ENCODE measurements around the gene FOXO3.
"Not testable (repeated sequence)": the region's sequence is repeated elsewhere in the genome, so short reads cannot be mapped to it uniquely, and the experiment has no call there.

Gene FOXO3

DNA sequence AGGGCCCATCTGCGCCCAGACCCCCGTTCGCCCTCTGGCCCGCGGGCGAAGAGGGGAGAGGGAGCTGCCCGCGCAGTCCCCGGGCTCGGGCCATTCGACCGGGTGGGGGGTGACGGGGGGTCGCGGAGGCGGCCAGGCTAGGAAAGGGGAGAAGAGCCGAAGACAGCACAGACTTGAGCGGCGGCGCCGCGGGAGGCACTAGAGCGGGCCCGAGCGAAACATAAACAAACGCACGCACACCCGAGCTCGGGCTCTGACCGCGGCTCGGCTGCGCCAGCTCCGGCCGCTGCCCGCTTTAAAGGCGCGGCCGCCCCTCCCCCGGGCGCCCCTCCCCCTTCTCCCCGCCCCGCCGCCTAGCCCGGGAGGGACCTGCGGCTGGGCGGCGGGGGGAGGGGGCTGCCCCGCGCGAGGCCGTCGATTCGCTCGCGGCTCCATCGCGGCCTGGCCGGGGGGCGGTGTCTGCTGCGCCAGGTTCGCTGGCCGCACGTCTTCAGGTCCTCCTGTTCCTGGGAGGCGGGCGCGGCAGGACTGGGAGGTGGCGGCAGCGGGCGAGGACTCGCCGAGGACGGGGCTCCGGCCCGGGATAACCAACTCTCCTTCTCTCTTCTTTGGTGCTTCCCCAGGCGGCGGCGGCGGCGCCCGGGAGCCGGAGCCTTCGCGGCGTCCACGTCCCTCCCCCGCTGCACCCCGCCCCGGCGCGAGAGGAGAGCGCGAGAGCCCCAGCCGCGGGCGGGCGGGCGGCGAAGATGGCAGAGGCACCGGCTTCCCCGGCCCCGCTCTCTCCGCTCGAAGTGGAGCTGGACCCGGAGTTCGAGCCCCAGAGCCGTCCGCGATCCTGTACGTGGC lies at the start of gene FOXO3:
FOXO3 (plus strand) TSS at position 455 of the 846 bp plus-strand sequence; CDS start at position 747, 292 bp downstream.
- no peaks in the 10 kb centered on the region for H3K27me3 ChIP-seq (ENCODE audit: control insufficient read depth, insufficient read depth, low read length)
- peak within 1 kb of the TSS; percentile 100 for H3K27ac ChIP-seq (ENCODE audit: low read depth, low read length)
- peak within 1 kb of the TSS; percentile 95 for H3K9ac ChIP-seq (ENCODE audit: low read length)
- H3K4me1 ChIP-seq (ENCODE audit: control insufficient read depth, insufficient read depth, low read length), result peaks cover 34% of the 10 kb centered on the region
- H3K36me3 ChIP-seq (ENCODE audit: control insufficient read depth, insufficient read depth, low read length), result peaks cover 2% of the 10 kb centered on the region
- H3K4me3 ChIP-seq (ENCODE audit: low read length), result peak within 1 kb of the TSS; percentile 96

DNA sequence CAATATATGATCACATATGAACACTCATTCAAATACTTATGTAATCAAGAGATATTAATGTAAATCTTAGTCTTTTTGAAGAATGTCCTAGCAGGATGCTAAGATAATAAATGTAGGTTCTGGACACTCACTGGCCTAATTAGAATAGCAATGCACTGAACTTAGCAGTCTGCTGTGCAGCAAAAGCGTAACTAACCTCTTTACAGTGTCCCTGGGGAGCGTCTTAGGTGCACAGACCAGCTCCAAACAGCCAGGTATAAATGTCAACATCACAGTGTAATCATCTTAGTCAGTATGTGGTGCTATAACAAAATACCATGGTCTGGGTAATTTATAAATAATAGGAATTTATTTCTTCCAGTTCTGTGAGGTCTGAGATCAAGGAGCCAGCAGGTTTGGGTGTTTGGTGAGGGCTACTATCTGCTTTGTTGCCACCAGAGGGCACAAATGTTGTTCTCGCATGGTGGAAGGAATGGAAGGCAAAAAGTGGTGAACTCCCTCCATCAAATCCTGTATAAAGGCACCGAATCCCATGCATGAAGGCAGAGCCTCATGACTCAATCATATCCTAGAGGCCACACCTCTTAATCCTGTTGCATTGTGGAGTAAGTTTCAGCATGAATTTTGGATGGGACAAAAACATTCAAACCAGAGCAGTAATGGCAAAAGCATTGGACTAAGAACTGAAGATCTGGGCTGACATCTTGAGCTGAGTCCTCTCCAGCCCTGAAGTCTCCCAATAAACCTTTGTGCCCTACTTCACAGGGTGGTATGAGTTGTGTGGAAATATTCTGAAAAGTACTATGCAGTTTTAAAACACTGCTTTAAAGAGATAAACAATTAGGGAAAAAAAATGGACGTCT lies 41.8 kb upstream of the FOXO3 start:
- no peaks in the 10 kb centered on the region for H3K36me3 ChIP-seq (ENCODE audit: control insufficient read depth, insufficient read depth, low read length)
- H3K27ac ChIP-seq (ENCODE audit: low read depth, low read length), result no peak overlapping the region
- no peaks in the 10 kb centered on the region for H3K27me3 ChIP-seq (ENCODE audit: control insufficient read depth, insufficient read depth, low read length)
- no peak overlapping the region for H3K4me3 ChIP-seq (ENCODE audit: low read length)
- no peaks in the 10 kb centered on the region for H3K4me1 ChIP-seq (ENCODE audit: control insufficient read depth, insufficient read depth, low read length)
- H3K9ac ChIP-seq (ENCODE audit: low read length), result no peak overlapping the region

DNA sequence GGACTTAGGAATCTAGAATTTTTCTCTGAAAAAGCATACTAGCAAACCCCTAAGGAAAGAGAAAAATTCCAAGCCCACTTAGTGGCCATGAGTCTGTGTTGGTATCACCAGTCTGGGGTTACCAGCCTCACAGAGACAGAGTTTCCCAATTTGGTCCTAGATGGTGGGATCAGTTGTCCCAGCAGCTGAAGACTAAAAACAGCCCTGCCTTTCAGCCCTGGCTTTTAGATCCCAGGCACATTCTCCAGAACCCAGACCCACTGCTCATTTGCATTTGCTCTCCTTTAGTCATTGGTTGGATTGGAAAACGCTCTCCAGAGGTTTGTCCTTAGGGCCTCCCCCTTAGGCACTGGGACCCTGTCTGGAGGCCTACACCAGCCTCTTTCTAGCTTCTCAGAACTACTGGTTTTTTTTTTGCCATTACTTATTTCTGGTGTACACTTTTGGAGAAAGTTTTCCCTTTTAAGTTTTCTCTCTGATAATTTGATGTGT lies 39.1 kb upstream of the FOXO3 start:
- no peak overlapping the region for H3K27ac ChIP-seq (ENCODE audit: low read depth, low read length)
- H3K4me3 ChIP-seq (ENCODE audit: low read length), result no peak overlapping the region
- H3K36me3 ChIP-seq (ENCODE audit: control insufficient read depth, insufficient read depth, low read length), result no peaks in the 10 kb centered on the region
- H3K9ac ChIP-seq (ENCODE audit: low read length), result no peak overlapping the region
- no peaks in the 10 kb centered on the region for H3K4me1 ChIP-seq (ENCODE audit: control insufficient read depth, insufficient read depth, low read length)
- H3K27me3 ChIP-seq (ENCODE audit: control insufficient read depth, insufficient read depth, low read length), result no peaks in the 10 kb centered on the region

DNA sequence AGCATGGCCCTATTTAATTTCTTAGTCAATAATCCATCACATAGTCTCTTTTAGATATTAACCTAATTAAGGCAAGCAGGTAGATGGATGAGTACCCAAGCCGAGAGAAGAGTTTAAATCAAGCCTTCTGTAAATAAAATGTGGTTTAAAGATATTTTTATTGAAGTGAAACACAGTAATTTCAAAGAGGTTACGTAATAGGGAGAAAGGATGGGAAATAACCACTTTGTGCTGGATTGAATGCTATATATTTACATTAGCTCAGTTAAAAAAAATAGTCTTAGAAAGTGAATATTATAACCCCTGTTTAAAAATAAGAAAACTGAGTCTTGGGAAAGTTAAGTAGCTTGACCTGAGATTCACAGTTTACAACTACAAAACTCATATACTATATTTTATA lies 37.0 kb upstream of the FOXO3 start:
- no peaks in the 10 kb centered on the region for H3K4me1 ChIP-seq (ENCODE audit: control insufficient read depth, insufficient read depth, low read length)
- H3K36me3 ChIP-seq (ENCODE audit: control insufficient read depth, insufficient read depth, low read length), result no peaks in the 10 kb centered on the region
- H3K27ac ChIP-seq (ENCODE audit: low read depth, low read length), result no peak overlapping the region
- H3K4me3 ChIP-seq (ENCODE audit: low read length), result no peak overlapping the region
- no peaks in the 10 kb centered on the region for H3K27me3 ChIP-seq (ENCODE audit: control insufficient read depth, insufficient read depth, low read length)
- no peak overlapping the region for H3K9ac ChIP-seq (ENCODE audit: low read length)

DNA sequence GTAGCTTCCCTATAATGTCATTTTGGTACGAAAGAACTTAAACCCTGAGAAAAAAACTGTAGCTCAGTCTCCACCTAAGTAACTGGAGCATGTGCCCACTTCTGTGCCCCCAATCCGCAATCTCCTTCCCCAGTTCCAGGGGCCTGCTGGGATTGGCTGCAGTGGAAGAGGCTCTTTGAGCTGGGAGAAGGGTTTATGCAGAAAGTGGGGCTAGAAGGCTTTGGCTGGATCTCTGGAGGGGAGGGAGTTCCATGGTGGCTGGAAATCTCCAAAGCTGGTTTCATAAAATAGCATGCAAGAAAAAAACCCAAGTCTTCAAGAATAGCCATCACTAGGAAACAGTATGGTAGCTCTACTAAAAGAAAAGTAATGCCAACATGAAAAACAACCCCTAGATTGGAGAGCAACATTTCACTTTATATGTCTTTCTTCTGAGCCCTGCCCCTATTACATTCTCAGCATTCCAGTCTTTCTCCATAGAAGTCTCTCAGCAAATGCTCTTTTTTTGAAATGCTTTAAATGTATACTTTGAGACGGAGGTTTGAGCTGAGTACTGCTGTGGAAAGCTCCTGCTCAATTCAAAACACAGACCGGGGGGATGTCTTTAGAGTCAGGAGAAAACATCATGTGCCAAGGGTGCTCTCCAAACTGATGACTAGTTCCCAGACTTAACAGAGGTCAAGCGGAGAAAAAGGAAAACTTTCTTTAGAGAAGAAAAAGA lies 36.0 kb upstream of the FOXO3 start:
- no peak overlapping the region for H3K4me3 ChIP-seq (ENCODE audit: low read length)
- no peaks in the 10 kb centered on the region for H3K36me3 ChIP-seq (ENCODE audit: control insufficient read depth, insufficient read depth, low read length)
- H3K9ac ChIP-seq (ENCODE audit: low read length), result no peak overlapping the region
- H3K27me3 ChIP-seq (ENCODE audit: control insufficient read depth, insufficient read depth, low read length), result no peaks in the 10 kb centered on the region
- no peak overlapping the region for H3K27ac ChIP-seq (ENCODE audit: low read depth, low read length)
- no peaks in the 10 kb centered on the region for H3K4me1 ChIP-seq (ENCODE audit: control insufficient read depth, insufficient read depth, low read length)

DNA sequence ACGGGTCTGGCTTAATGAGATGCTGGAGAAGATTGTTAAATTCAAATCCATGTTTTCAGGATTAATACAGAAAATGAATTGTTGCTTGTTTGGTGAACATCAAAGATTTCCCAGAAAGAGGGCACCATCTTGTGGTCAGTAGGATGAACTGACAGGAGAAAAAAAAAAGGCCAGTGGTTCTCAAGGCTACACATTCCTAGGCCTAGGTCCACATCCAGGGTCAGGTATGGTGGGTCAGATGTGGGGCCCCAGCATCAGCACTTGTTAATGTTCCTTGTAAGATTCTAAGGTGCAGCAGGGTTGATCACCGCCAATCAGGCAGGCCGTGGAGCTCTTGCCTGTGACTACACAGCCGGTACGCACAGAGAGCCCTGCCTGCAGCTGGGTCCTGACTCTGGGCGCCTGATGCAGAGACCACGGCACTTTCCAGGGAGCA lies 34.0 kb upstream of the FOXO3 start:
- no peaks in the 10 kb centered on the region for H3K36me3 ChIP-seq (ENCODE audit: control insufficient read depth, insufficient read depth, low read length)
- no peak overlapping the region for H3K9ac ChIP-seq (ENCODE audit: low read length)
- no peaks in the 10 kb centered on the region for H3K4me1 ChIP-seq (ENCODE audit: control insufficient read depth, insufficient read depth, low read length)

DNA sequence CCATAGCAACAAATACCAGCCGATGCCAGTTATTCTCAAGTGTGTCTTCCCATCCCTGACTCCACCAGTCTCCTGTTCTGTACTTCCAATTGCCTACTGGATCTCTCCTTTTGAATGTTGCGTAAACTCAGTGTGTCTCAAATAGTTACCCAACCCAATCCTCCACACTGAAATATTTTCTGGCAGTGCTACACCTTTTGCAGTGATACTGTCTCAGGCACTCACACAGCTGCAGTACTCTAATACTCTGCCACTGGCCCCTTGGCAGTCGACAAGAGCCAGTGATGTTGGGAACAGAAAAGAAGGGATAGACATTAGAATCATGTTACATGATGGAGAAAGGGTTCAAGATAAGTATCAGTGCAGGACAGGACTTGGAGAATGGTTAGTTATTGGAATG lies 31.8 kb upstream of the FOXO3 start:
- no peak overlapping the region for H3K27ac ChIP-seq (ENCODE audit: low read depth, low read length)
- no peak overlapping the region for H3K4me3 ChIP-seq (ENCODE audit: low read length)
- H3K9ac ChIP-seq (ENCODE audit: low read length), result no peak overlapping the region
- H3K27me3 ChIP-seq (ENCODE audit: control insufficient read depth, insufficient read depth, low read length), result no peaks in the 10 kb centered on the region
- H3K4me1 ChIP-seq (ENCODE audit: control insufficient read depth, insufficient read depth, low read length), result no peaks in the 10 kb centered on the region
- H3K36me3 ChIP-seq (ENCODE audit: control insufficient read depth, insufficient read depth, low read length), result no peaks in the 10 kb centered on the region

More for the DNA sequence above, 34.0 kb upstream of the FOXO3 start:
- Histone ChIP-seq H3K4me3 (ENCODE audit: low read length) (no peak overlapping the region), H3K27me3 (ENCODE audit: control insufficient read depth, insufficient read depth, low read length) (no peaks in the 10 kb centered on the region), H3K27ac (ENCODE audit: low read depth, low read length) (no peak overlapping the region)

DNA sequence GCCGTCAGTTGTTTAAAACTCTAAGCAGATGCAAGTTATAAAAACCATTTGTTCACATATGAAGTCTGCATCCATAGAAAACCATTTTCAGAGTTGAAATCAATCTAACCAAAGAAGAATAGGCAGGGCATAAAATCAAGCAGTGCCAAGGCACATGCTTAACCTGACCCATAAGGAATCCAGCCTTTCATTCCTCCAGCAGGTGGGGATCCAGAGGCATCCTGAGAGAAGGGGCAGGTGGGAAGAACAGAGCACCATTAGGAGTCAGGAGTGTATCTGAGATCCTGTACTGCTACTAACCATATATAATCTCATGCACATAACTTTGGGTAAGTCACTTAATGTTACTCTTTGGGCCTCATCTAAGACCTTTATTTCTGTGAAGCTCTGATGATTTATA lies 29.4 kb upstream of the FOXO3 start:
- no peaks in the 10 kb centered on the region for H3K27me3 ChIP-seq (ENCODE audit: control insufficient read depth, insufficient read depth, low read length)
- H3K4me1 ChIP-seq (ENCODE audit: control insufficient read depth, insufficient read depth, low read length), result no peaks in the 10 kb centered on the region
- H3K9ac ChIP-seq (ENCODE audit: low read length), result no peak overlapping the region
- H3K27ac ChIP-seq (ENCODE audit: low read depth, low read length), result no peak overlapping the region
- H3K4me3 ChIP-seq (ENCODE audit: low read length), result no peak overlapping the region
- H3K36me3 ChIP-seq (ENCODE audit: control insufficient read depth, insufficient read depth, low read length), result no peaks in the 10 kb centered on the region

DNA sequence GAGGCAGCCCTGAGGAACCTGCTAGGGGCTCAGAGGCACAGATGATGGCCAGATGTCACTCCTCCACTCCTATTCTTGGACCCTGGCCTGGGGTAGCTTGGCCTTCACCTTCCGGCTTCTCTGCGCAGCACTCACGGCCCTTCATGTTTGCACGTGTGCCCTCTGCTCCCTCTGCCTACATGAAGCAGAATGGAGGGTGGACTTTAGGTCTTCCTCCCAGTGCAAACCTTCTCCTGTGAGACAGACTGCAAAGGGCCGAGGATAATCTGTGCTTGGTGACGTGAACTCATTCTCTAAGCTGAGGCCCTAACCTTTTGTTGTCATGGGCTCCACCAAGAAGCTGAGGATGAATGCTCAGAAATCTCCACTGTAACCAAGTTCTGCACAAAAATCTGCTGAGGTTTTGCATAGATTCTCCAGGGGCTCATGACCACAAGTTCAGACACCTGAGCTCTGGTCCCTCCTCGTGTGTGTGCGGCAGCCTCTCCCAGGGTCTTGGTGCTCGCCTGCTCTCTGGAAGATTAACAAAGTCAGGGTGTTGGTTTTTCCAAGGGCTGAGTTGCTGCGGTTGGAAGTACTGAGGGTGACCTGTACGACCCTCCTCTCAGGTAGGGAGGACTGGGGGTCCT lies 25.5 kb upstream of the FOXO3 start:
- Histone ChIP-seq H3K27ac (ENCODE audit: low read depth, low read length) (no peak overlapping the region), H3K9ac (ENCODE audit: low read length) (no peak overlapping the region), H3K36me3 (ENCODE audit: control insufficient read depth, insufficient read depth, low read length) (no peaks in the 10 kb centered on the region)

DNA sequence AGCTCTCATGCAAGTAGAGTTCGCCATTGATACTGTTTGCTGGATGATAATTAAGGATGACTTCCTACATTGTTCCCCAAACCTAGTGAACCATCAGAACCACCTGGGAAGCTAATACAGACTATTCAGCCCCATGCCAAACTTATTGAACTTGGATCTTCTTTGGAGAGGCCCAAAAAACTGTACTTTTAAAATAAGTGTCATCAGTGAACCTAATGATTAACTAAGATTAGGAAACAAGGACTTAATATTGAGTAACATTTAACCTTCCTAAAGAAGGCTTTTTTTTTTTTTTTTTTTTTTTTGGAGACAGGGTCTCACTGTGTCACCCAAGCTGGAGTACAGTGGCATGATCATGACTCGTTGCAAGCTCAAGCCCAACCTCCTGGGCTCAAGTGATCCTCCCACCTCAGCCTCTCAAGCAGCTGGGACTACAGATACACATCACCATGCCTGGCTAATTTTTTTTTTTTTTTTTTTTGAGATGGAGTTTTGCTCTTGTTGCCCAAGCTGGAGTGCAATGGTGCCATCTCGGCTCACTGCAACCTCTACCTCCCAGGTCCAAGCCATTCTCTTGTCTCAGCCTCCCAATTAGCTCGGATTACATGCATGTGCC lies 24.7 kb upstream of the FOXO3 start:
- H3K36me3 ChIP-seq (ENCODE audit: control insufficient read depth, insufficient read depth, low read length); H3K4me1 ChIP-seq (ENCODE audit: control insufficient read depth, insufficient read depth, low read length); H3K9ac ChIP-seq (ENCODE audit: low read length); H3K27ac ChIP-seq (ENCODE audit: low read depth, low read length); H3K4me3 ChIP-seq (ENCODE audit: low read length); H3K27me3 ChIP-seq (ENCODE audit: control insufficient read depth, insufficient read depth, low read length): not testable (repeated sequence)

More for the DNA sequence above, 25.5 kb upstream of the FOXO3 start:
- H3K4me3 ChIP-seq (ENCODE audit: low read length), result no peak overlapping the region
- H3K4me1 ChIP-seq (ENCODE audit: control insufficient read depth, insufficient read depth, low read length), result no peaks in the 10 kb centered on the region
- H3K27me3 ChIP-seq (ENCODE audit: control insufficient read depth, insufficient read depth, low read length), result no peaks in the 10 kb centered on the region

DNA sequence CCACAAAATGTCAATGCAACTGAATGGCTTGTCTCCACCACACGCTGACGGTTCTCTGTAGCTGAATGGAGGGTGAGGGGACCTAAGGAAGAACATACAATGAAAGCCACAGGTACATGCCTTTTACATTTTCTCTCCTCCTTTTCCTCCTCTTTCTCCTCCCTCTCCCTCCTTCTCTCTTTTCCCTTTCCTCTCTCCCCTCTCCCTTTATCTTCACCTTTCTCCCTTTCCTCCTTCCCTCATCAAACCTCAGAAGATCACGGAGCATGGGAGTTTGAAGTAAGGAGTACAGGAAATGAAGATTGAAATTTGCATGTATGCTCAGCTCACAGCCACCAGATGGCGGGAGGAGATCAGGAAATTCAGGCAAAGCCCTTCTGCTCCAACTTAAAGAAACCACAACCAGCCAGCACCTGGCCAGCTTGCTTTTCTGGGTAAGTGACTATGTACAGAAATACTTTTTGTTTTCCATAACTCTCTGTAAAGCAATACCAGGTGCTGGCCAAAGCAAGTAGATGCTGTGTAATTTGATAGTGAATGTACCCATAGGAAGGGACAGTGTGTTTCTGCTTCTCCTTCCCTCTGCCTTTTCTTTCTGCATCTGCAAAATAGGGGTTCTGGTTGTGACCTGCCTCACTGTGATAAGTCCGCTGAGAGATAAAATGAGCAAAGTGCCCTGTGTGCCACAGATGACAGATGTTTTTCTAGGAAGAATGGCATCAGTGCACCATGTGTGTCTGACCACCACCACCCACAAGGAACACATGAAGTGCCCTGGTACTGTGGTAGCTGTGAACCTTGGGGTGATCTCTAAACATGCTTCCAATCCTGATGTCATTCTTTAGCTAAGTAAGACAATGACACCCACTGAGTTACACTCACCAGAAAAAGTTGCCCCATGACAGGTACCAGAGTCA lies 18.6 kb upstream of the FOXO3 start:
- Histone ChIP-seq H3K4me3 (ENCODE audit: low read length) (no peak overlapping the region), H3K27ac (ENCODE audit: low read depth, low read length) (no peak overlapping the region), H3K4me1 (ENCODE audit: control insufficient read depth, insufficient read depth, low read length) (peaks cover 2% of the 10 kb centered on the region), H3K27me3 (ENCODE audit: control insufficient read depth, insufficient read depth, low read length) (no peaks in the 10 kb centered on the region), H3K36me3 (ENCODE audit: control insufficient read depth, insufficient read depth, low read length) (no peaks in the 10 kb centered on the region), H3K9ac (ENCODE audit: low read length) (no peak overlapping the region)

All from rectal smooth muscle tissue (tissue), 1 donor.